ENCODE results near the gene MTHFD1L.
"Not testable (repeated sequence)": the region's sequence is repeated elsewhere in the genome, so short reads cannot be mapped to it uniquely, and the experiment has no call there.

Gene MTHFD1L

DNA sequence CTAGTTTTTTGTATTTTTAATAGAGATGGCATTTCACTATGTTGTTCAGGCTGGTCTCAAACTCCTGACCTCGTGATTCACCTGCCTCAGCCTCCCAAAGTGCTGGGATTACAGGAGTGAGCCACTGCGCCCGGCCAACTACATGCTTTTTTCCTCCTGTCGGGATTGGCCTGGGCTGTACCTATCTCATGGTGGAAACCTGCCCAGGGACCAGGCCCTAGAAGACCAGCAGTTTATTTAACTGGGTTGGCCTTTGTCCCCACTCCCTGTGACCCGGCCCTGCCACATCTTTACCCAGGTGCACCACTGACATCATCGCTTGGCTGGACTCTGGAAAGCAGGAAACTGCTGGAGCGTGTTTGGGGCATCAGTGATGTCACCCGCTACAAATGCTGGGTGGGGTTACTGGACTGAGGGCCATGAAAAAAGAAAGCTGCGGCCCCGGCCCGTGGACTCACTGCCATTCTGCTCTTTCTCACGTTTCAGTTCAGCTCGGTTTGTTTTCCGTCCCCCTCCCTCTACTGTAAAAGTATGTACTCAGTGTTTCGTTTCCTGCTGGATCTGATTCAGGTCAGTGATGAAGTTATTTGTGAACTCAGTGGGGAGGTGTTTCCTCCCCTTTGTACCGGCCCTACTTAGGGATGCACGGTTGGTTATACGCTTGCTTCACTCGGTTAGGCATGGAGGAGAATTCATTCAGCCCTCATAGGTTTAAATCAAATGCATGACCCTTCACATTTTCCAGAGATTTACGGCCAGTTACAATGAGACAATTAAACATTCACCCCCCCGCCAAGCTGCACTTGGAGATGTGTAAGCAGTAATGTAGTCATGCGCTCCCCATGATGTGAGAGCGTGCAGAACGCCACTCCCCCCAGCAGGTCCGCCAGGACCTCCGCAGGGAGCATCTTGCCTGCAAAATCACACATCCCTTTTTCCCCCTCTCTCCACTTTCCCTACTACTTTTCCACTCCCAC lies 179.3 kb downstream of the MTHFD1L start:
- DNase-seq, result peak; percentile 49 to 76

DNA sequence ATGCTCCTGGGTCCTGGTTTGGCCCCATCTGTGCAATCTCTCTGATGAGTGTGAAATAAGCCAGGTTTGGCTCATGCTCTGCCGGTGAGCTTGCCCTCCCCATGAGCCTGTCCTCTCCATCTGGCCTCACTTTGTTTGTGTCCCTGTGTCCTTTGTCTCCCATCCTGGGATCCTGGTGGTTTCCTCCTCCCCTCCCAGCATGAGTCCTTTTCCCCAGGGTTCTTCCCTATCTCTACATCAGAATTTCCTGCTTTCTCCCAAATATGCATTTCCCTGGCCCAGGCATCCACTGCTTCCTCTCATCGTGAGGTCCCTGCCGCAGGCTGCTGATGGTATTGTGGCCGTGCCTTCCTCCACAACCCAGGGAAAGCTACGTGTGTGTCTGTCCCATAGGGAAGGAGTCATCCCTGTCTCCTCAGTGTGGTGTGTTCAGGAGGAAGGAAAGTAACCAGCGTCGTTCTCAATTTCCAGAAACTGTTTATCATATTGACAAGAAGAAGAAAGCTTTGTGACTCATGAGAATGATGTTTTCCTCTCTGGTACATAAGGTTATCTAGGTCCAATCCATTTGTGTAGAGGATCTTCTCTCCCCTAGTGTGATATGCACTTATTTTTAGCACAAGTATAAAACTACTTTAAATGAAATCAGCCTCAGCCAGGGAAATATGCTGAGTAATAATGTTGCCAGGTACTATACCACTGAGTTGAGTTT lies 180.2 kb downstream of the MTHFD1L start:
- not testable (repeated sequence) for DNase-seq

DNA sequence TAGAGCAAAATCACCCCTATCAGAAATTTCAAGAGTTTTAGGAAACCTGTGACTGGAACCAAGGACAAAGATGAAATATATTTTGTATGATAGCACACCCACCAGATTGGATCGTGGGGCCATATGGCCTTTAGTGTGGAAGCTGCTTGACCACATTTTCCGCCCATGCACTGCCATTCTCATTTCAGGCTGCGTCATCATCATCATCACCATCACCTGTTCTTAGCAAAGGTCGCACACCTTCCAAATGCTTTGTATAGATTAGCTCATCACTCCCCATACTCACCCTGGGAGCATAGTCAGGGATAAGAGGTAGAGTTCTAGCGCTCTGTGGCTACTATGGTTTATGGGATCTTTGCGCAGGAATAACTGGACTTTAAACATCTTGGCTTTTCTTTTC lies 185.7 kb downstream of the MTHFD1L start:
- no peak for DNase-seq

DNA sequence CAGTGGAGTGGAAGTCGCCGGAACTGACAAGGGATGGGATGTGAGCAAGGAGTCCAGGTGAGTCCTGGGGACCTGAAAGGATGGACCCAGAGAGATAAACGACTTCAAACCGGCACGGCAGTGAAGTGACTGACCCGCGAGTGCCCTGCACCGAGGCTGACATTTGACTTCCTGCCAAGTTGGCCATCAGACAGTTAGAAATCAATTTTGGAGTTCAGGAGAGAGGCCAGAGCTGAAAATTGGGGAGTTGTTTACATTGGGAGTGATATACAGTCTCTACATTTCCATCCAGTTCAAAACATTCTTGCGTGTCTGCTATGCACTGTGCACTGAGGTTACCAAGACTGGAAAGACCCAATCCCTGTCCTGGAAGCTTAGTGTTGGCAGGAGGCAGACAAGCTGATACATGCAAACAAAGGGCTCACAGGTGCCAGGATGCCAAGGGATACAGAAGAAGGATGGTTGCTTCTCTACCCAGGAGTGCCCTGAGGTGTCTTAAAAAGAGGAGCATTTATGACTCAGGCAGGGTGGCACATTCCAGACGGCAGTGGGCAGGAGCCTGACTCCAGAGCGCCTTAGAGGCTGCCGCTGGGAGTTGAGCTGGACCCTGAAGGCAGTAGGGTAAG lies 186.6 kb downstream of the MTHFD1L start:
- no peak for DNase-seq

- no peak for DNase-seq
Observed at GRCh38 chr6:151054306-151054705, 188.8 kb downstream of the MTHFD1L start.

DNA sequence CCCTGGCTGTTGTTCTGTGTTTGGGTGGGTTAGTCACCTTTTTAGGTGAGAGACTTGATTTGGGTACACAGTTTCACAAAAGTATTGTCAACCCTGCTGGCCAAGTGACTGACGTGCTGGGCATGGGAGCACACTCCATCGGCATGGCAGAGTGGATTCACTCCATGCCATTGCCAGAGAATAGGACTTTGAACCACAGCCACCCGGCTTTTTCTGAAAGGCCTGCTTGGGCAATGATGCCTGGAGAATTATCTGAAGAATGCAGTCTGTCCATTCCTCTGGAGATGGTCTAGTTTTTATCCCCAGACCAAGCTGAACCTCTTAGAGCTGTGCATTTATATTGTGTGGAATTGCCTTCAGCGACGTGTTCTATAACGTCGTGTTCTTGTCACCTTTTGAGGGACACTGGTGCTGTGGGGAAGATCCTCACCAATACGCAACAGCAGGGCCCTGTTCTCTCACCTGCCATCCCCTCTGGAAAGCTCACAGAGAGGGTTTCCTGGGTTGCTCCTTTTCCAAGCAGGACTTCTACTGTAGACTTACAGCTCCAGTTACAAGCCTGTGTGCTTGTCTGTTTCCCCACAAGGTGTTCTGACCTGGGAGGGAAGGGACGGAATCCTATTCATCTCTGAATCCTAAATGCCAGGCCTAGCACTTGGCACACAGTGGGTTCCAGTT lies 190.9 kb downstream of the MTHFD1L start:
- DNase-seq, result no peak

DNA sequence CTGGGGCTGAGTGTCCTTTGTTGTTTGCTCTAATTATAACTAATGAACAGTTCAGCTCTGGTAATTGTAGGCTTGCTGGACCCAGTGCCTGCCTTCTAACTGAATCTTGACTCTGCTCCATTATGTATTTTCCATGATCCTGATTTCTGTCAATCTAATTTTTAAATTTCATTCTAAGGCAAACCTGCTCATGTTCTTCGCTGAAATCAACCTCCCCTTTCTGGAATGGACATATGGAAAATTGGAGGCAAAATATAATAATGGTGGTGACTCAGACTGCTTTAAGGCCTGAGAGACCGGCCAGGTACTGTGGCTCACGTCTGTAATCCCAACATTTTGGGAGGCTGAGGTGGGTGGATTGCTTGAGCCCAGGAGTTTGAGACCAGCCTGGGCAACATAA lies 191.6 kb downstream of the MTHFD1L start:
- DNase-seq, result no peak

GRCh38 chr6:151058021-151058733 lies 192.7 kb downstream of the MTHFD1L start:
- DNase-seq, result no peak

- DNase-seq, result no peak
Observed at GRCh38 chr6:151059612-151060095, 194.2 kb downstream of the MTHFD1L start.

DNA sequence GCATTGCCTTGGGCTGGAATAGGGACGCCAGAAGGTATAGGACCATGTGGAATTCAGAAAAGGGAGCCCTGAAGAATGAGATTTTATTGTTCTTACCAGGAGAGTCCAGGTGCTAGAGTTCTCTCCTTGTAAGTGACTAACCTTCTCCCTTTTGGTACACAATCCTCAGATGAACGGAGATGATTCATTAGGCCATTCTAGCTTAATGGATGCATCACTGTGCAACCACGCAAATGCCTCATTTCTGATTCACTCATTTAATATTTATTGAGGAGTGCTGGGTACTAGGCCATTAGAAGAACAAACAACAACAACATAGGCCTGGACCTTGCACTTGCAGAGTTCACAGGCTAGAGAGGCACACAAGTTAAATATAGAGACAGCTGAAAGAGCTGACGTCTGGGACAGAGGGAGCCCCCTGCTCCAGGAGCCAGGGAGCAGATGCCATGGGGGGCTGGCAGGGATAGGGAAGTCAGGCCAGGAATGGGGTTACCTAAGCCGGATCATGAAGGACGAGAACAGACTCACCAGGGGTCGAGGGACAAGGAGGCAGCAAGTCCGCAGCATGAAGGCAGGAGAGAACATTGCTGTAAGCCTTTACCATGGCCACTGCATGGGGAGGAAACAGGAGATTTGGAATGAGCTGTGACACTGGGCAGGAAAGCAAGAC lies 194.7 kb downstream of the MTHFD1L start:
- no peak for DNase-seq

- no peak for DNase-seq
Observed at GRCh38 chr6:151060766-151061531, 195.4 kb downstream of the MTHFD1L start.

- no peak for DNase-seq
Observed at GRCh38 chr6:151063352-151063751, 197.8 kb downstream of the MTHFD1L start.

DNA sequence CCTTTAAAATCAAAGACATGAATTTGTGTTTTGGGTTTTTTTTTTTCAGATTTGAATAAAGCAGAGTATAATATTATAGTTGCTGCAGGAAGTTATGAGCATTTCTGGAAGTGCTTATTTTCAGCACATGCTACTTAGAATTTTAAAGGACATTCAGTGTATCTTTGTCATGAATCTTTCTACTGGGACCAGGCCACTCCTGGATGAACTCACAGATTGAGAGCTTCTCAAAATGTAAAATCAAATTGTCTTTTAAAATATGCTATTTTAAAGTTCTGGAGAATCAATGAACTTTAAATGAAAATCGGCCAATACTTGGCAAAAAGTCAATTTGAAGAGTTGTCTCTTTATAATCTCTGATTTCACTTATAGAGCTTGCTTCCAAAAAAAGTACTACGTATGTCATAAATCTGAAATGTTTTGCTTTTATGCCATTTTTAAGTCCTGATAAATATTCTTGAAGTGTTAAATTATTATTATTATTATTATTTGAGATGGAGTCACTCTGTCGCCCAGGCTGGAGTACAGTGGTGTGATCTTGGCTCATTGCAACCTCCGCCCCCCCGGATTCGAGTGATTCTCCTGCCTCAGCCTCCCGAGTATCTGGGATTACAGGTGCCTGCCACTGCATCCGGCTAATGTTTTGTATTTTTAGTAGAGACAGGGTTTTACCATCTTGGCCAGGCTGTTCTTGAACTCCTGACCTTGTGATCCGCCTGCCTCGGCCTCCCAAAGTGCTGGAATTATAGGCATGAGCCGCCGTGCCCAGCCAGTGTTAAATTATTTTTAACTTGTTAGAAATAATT lies 198.5 kb downstream of the MTHFD1L start:
- DNase-seq, result no peak

GRCh38 chr6:151065027-151065815 lies 199.7 kb downstream of the MTHFD1L start:
- no peak for DNase-seq

- DNase-seq, result no peak
Observed at GRCh38 chr6:151067684-151068596, 202.4 kb downstream of the MTHFD1L start.

- DNase-seq, result no peak
Observed at GRCh38 chr6:151068761-151069312, 203.3 kb downstream of the MTHFD1L start.

DNA sequence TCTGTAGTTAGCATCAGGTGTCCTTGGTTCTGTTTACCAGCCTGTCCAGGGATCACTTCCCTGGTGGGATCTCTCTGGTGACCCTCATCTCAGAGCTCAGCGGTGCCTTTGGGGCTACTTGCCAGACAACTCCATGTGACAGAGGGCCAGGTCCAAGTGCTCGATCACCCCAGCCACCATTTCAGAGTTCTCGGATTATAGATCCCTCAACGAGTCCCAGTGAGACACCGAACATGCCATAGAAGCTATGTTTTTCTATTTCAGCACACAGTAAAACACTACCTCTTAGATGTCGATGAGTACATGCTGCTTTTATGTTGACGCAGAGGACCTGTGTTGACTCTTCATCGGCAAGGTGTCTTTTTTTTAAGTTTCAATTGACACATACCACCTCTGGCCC lies 204.1 kb downstream of the MTHFD1L start:
- no peak for DNase-seq
